Smooth muscle cell (in vitro differentiated cells): Measurements from ENCODE around the gene ARVCF. TPM values are rescaled to one million over a fixed set of nuclear protein-coding genes. Genes with fewer than 3 reads are reported as not detected.
A peak's percentile ranks its signal among the peaks of the same experiment; 100 is the strongest.

ENCODE experiments used
- DNase-seq: peaks from one replicate; lab custom pipeline; 2025; ENCODE audit not compliant: unreplicated experiment; lab: John Stamatoyannopoulos, UW
- H2AFZ ChIP-seq: fragments of 200-600 bp; sonication (generic); 2 replicates; pipeline ENCODE4 v1.6.0; 2016; ENCODE audit warnings: antibody characterized with exemption, low read depth, mild to moderate bottlenecking
- H3F3A ChIP-seq: fragments of 200-600 bp; sonication (generic); 2 replicates; pipeline ENCODE4 v1.6.0; 2017; ENCODE audit warnings: antibody characterized with exemption, low read depth
- H3K27ac ChIP-seq: fragments of 200-600 bp; sonication (generic); 2 replicates; pipeline ENCODE4 v1.5.1; 2016; ENCODE audit warnings: low read depth, mild to moderate bottlenecking
- H3K27me3 ChIP-seq: fragments of 200-600 bp; sonication (generic); 2 replicates; pipeline ENCODE4 v1.6.1; 2016; ENCODE audit warnings: low read depth, mild to moderate bottlenecking
- H3K36me3 ChIP-seq: fragments of 200-600 bp; sonication (generic); 2 replicates; pipeline ENCODE4 v1.5.1; 2016; ENCODE audit warnings: low read depth
- H3K4me1 ChIP-seq: fragments of 200-600 bp; sonication (generic); 2 replicates; pipeline ENCODE4 v1.5.1; 2016; ENCODE audit warnings: low read depth
- H3K4me2 ChIP-seq: fragments of 200-600 bp; sonication (generic); 2 replicates; pipeline ENCODE4 v1.6.0; 2016; ENCODE audit warnings: mild to moderate bottlenecking
- H3K4me3 ChIP-seq: fragments of 200-600 bp; sonication (generic); 2 replicates; pipeline ENCODE4 v1.5.1; 2016; ENCODE audit warnings: mild to moderate bottlenecking
- H3K79me2 ChIP-seq: fragments of 200-600 bp; sonication (generic); 2 replicates; pipeline ENCODE4 v1.6.0; 2016; ENCODE audit warnings: low read depth, mild to moderate bottlenecking
- H3K9ac ChIP-seq: fragments of 200-600 bp; sonication (generic); 2 replicates; pipeline ENCODE4 v1.6.0; 2016; ENCODE audit warnings: low read depth
- H3K9me3 ChIP-seq: fragments of 200-600 bp; sonication (generic); replicated peaks from 2 replicates; pipeline ENCODE4 v1.5.1; 2016; ENCODE audit warnings: low read depth
- H4K20me1 ChIP-seq: fragments of 200-600 bp; sonication (generic); 2 replicates; pipeline ENCODE4 v1.6.0; 2016; ENCODE audit warnings: low read depth
- WGBS: methylation state at CpG from one replicate; pipeline ENCODE4 v1.1.7; 2016; ENCODE audit warnings: low lambda C conversion rate; 5-methylcytosine and 5-hydroxymethylcytosine counted together
- polyA plus RNA-seq: library from polyadenylated mRNA; unstranded; fragments of >200 nt; fragmentation: Nextera tagmentation; extraction: Ambion mirVana; gene quantifications from 2 replicates; pipeline ENCODE4 v1.2.1, GENCODE V29; 2016
- total RNA-seq: library from RNA; depleted of rRNA; stranded (reverse); fragments of >200 nt; gene quantifications from 2 replicates; pipeline ENCODE4 v1.2.3, GENCODE V29; 2014
- TF ChIP-seq, protein P1 (sequence below): fragments of 200-600 bp; sonication (generic); IDR thresholded peaks from 2 replicates; pipeline ENCODE4 v1.5.1; 2017; ENCODE audit warnings: borderline replicate concordance, mild to moderate bottlenecking, antibody characterized with exemption; ENCODE audit not compliant: insufficient read depth, poor library complexity, severe bottlenecking

ARVCF gene
- total and polyA plus RNA-seq, 2 experiments from 2014 or later: 5.4 to 10.6 TPM

DNA sequence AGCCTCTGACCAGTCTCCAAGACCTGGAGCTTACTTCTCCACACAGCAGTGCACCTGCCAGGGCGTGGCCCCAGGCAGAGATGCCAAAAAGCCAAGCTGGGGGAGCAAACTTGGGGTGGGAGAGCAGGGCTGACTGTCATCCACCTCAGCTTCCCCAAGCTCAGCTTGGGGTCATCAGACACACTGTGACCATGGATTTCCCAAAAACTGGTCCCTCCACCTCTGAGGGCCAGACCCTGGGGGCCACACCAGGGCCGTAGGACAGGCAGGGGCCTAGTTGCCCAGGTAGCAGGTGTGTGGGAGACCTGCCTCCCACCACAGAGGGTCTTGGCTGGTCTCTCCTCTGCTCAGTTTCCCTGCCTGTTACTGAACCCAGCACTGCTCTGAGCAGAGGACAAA, 30.6 kb downstream of the ARVCF start:
- Histone ChIP-seq H3K27ac (no peak overlapping the region), H3K79me2 (no peaks in the 10 kb centered on the region), H3K9me3 (no peaks in the 10 kb centered on the region), H2AFZ (no peak overlapping the region), H3F3A (no peaks in the 10 kb centered on the region), H3K27me3 (peaks cover 11% of the 10 kb centered on the region), H3K4me3 (peak overlapping the region; percentile 86), H3K9ac (no peak overlapping the region), H4K20me1 (no peaks in the 10 kb centered on the region), H3K4me2 (peak overlapping the region; percentile 99), H3K4me1 (peaks cover 7% of the 10 kb centered on the region), H3K36me3 (no peaks in the 10 kb centered on the region)
- 83% methylated on average over 2 of the region's 2 CpGs for WGBS
- DNase-seq: no peak
- TF ChIP-seq, protein P1, sequence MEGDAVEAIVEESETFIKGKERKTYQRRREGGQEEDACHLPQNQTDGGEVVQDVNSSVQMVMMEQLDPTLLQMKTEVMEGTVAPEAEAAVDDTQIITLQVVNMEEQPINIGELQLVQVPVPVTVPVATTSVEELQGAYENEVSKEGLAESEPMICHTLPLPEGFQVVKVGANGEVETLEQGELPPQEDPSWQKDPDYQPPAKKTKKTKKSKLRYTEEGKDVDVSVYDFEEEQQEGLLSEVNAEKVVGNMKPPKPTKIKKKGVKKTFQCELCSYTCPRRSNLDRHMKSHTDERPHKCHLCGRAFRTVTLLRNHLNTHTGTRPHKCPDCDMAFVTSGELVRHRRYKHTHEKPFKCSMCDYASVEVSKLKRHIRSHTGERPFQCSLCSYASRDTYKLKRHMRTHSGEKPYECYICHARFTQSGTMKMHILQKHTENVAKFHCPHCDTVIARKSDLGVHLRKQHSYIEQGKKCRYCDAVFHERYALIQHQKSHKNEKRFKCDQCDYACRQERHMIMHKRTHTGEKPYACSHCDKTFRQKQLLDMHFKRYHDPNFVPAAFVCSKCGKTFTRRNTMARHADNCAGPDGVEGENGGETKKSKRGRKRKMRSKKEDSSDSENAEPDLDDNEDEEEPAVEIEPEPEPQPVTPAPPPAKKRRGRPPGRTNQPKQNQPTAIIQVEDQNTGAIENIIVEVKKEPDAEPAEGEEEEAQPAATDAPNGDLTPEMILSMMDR: no peak

DNA sequence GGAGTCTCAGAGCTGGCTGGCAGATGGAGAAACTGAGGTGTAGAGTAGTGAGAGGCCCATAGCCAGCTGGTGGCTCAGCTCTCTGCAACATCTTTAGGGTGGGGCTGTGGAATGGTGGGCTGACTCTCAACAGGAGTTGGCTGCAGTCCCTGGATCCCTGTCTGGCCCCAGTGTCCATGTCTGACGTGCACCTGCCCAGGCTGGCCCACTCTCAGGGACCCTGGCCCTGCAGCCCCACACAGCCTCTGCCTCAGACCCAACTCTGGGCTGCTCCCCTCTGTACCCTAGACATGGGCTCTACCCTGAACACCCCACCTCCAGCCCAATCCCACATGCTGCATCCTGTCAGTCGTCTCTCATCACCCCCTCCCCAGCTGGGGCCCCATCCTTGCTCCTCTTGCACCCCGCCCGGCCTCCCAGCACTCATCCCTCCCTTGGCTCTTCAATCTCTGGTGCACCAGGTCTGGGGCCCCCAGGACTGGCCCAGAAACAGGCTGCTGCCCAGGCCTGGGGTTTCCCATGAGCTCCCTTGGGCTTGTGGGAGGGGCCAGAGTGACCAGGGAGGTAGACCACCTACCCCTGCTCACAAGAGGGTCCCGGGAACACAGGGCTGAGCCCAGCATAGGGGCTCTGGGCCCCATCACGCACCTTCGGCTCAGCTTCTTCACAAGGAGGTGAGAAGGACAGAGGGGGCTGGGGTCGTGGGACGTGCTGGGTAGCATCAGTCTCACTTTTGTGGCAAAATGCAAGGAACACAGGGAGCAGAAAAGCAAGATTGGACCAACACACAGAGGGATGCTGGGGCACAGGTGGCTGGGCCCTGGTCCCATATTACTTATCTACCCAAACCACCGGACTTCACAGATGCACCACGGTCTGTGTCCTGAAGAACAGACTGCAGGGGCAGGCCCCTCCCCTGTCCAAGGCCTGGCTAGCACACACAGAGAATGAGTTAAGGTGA, 31.5 kb downstream of the ARVCF start:
- Histone ChIP-seq H2AFZ (no peak overlapping the region), H3K4me3 (no peak overlapping the region), H4K20me1 (no peaks in the 10 kb centered on the region), H3F3A (no peaks in the 10 kb centered on the region), H3K27me3 (peaks cover 11% of the 10 kb centered on the region), H3K9me3 (no peaks in the 10 kb centered on the region), H3K9ac (peak overlapping the region; percentile 44), H3K4me2 (no peak overlapping the region), H3K27ac (no peak overlapping the region), H3K4me1 (peaks cover 7% of the 10 kb centered on the region), H3K36me3 (no peaks in the 10 kb centered on the region), H3K79me2 (no peaks in the 10 kb centered on the region)
- no peak for DNase-seq
- 98% methylated on average over 11 of the region's 11 CpGs for WGBS
- TF ChIP-seq, protein P1: no peak

DNA sequence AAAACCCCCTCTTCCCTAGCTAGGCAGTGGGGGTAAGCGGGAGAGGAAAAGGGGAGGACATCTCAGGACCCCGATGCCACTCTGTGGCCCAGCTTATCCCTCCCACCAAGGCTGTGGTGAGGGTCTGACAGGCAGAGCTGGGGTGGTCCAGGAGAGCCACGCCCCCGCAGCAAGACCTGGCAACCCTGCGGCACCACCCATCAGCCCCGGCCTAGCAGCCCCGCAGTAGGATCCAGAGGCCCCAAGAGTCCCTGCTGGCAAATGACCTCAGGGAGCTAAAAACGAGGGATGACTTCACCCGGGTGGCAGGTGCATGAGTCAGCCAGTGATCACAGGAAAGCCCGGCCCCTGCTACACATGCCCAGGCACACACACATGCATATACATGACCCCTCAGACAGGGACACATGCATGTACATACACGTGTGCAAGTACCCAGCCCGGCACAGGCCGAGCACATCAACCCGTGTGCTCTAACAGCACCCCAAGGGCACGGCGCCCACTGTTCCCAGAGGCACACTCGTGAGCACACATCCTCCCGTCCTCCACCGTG, 32.3 kb downstream of the ARVCF start:
- H3K9ac ChIP-seq: peak overlapping the region; percentile 71
- H2AFZ ChIP-seq: no peak overlapping the region

More for the DNA sequence above, 32.3 kb downstream of the ARVCF start:
- H4K20me1 ChIP-seq: no peaks in the 10 kb centered on the region
- H3K4me1 ChIP-seq: peaks cover 7% of the 10 kb centered on the region
- no peaks in the 10 kb centered on the region for H3K79me2 ChIP-seq
- H3K27ac ChIP-seq: peak overlapping the region; percentile 66
- TF ChIP-seq, protein P1: no peak
- no peak overlapping the region for H3K4me3 ChIP-seq
- DNase-seq: no peak
- no peaks in the 10 kb centered on the region for H3K36me3 ChIP-seq
- peaks cover 11% of the 10 kb centered on the region for H3K27me3 ChIP-seq
- no peaks in the 10 kb centered on the region for H3K9me3 ChIP-seq
- H3F3A ChIP-seq: no peaks in the 10 kb centered on the region
- 76% methylated on average over 19 of the region's 19 CpGs for WGBS
- peak overlapping the region; percentile 26 for H3K4me2 ChIP-seq
